Right lobe of liver (tissue), 4 donors: ENCODE results near the gene MYO9A.

Experiments
- POLR2A ChIP-seq: fragments of 450-650 bp; IDR thresholded peaks from one replicate; pipeline ENCODE4 v1.6.1; 2017; ENCODE audit warnings: antibody characterized with exemption, mild to moderate bottlenecking
- TF ChIP-seq, protein P1 (sequence below), 4 donors: fragments of 200-600 bp in 3 of 4; fragments of 450-650 bp in 1 of 4; IDR thresholded peaks; one replicate each; pipeline versions ENCODE4 v1.5.1 to v1.8.0; 2016 to 2022; ENCODE audit warnings: antibody characterized with exemption in 4 of 4, mild to moderate bottlenecking in 2 of 4
- donor health status: DM: no; HTN: no; CAD: no.
- donor health status: DM: no; HTN: no; CAD: no.
- donor health status: DM: no; HTN: yes; CAD: no.

DNA sequence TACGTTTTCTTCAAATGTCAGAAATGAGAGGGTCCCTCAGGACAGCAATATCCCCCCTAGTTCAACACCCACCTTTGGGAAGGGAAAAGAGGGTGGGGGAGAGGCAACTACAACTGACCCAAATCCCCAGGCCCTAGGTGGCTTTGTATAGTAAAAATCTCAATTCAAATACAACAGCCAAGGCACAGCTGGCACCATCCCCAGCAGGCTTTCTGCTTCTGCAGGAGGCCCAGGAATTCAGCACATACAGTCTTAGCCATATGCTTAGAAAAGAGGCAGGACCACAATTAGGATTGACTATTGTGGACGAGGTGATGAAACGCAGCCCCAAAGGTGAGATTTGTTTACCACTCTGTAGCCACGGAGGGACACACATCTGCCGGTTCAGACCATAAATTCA is 291.8 kb downstream of the MYO9A start:
- TF ChIP-seq, protein P1, sequence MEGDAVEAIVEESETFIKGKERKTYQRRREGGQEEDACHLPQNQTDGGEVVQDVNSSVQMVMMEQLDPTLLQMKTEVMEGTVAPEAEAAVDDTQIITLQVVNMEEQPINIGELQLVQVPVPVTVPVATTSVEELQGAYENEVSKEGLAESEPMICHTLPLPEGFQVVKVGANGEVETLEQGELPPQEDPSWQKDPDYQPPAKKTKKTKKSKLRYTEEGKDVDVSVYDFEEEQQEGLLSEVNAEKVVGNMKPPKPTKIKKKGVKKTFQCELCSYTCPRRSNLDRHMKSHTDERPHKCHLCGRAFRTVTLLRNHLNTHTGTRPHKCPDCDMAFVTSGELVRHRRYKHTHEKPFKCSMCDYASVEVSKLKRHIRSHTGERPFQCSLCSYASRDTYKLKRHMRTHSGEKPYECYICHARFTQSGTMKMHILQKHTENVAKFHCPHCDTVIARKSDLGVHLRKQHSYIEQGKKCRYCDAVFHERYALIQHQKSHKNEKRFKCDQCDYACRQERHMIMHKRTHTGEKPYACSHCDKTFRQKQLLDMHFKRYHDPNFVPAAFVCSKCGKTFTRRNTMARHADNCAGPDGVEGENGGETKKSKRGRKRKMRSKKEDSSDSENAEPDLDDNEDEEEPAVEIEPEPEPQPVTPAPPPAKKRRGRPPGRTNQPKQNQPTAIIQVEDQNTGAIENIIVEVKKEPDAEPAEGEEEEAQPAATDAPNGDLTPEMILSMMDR (IDR thresholded peaks at IDR 0.05), result no peak
- no peak for TF ChIP-seq POLR2A
